Left ventricle myocardium inferior (tissue), 1 donor: Measurements from ENCODE around the gene CFAP69. TPM values are rescaled to one million over a fixed set of nuclear protein-coding genes. Genes with fewer than 3 reads are reported as not detected.
"Not testable (repeated sequence)": the region's sequence is repeated elsewhere in the genome, so short reads cannot be mapped to it uniquely, and the experiment has no call there.

Experiments used
- DNase-seq: peaks from one replicate; pipeline ENCODE4 v3.0.0-alpha.2; 2020
- H3K27ac ChIP-seq: fragments of 200-600 bp; replicated peaks from 2 replicates; pipeline ENCODE4 v1.8.0; 2021
- H3K27me3 ChIP-seq: fragments of 200-600 bp; 2 replicates; pipeline ENCODE4 v1.8.0; 2021; ENCODE audit warnings: low read depth
- H3K36me3 ChIP-seq: fragments of 200-600 bp; 2 replicates; pipeline ENCODE4 v1.8.0; 2021
- H3K4me1 ChIP-seq: fragments of 200-600 bp; 2 replicates; pipeline ENCODE4 v1.8.0; 2021
- H3K4me3 ChIP-seq: fragments of 200-600 bp; 2 replicates; pipeline ENCODE4 v1.8.0; 2021; ENCODE audit warnings: mild to moderate bottlenecking, moderate library complexity
- H3K9me3 ChIP-seq: fragments of 200-600 bp; replicated peaks from 2 replicates; pipeline ENCODE4 v1.8.0; 2021
- intact Hi-C: fragments of 100-400 bp; cut with micrococcal nuclease; formaldehyde crosslinking; loops from one replicate; pipeline ENCODE4 v1.11.0; 2022
- total RNA-seq: library from RNA; stranded (reverse); fragmentation: NEBNext Ultra II Directional; extraction: Animal tissue kit (Norgen Biotek cat#: 25700); gene quantifications from one replicate; pipeline ENCODE4 v1.2.1, GENCODE V29; 2021
- TF ChIP-seq, protein P1 (sequence below): fragments of 200-600 bp; IDR thresholded peaks from 2 replicates; pipeline ENCODE4 v1.8.0; 2021; ENCODE audit warnings: antibody characterized with exemption, mild to moderate bottlenecking, borderline replicate concordance
- donor health status: DM: no; HTN: yes; CAD: no; lungs with severe emphysema.

The CFAP69 gene
- total RNA-seq, 1 donor from 2014 or later: 3.8 TPM

DNA sequence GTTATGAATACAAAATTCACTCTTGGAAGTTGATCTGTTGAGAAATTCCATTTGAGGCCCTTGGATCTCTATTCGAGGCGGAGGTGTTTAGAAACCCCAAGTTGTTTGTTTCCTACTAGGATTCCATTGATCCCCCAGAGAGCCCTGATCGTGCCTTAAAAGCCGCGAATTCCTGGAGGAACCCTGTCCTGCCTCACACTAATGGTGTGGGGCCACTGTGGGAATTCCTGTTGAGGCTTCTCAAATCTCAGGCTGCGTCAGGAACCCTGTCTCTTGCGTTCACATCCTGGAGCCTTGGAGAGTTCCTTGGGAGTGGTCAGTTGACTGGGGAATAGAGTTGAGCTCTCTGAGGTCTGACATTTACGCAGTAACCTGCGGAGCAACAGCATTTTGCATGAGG, 1.2 kb downstream of the CFAP69 start:
- intact Hi-C loops: no loop called here
- Histone ChIP-seq H3K4me1 (peaks cover 31% of the 10 kb centered on the region), H3K9me3 (no peaks in the 10 kb centered on the region), H3K36me3 (no peaks in the 10 kb centered on the region), H3K27me3 (no peaks in the 10 kb centered on the region), H3K27ac (no peak overlapping the region), H3K4me3 (peak overlapping the region; percentile 96)
- no peak for DNase-seq
- TF ChIP-seq, protein P1, sequence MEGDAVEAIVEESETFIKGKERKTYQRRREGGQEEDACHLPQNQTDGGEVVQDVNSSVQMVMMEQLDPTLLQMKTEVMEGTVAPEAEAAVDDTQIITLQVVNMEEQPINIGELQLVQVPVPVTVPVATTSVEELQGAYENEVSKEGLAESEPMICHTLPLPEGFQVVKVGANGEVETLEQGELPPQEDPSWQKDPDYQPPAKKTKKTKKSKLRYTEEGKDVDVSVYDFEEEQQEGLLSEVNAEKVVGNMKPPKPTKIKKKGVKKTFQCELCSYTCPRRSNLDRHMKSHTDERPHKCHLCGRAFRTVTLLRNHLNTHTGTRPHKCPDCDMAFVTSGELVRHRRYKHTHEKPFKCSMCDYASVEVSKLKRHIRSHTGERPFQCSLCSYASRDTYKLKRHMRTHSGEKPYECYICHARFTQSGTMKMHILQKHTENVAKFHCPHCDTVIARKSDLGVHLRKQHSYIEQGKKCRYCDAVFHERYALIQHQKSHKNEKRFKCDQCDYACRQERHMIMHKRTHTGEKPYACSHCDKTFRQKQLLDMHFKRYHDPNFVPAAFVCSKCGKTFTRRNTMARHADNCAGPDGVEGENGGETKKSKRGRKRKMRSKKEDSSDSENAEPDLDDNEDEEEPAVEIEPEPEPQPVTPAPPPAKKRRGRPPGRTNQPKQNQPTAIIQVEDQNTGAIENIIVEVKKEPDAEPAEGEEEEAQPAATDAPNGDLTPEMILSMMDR: no peak

DNA sequence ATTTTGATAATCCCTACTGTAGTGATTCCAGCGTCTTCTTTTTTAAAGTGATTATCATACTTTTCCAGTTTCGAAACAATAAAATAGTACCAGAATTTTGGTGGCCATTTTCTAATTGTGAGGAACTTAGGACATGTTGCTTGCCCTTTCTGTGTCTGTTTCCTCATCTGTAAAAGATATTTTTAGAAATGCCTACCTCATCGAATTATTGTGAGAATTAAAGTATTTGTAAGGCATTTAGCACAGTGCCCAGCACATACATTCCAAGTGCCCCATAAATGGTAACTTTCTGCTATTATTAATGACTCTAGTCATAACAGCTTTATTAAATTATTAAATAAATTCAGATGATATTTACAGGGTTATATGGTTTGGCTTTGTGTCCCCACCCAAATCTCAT, 3.7 kb downstream of the CFAP69 start:
- H3K27me3 ChIP-seq: no peaks in the 10 kb centered on the region
- no peaks in the 10 kb centered on the region for H3K36me3 ChIP-seq
- DNase-seq: no peak
- peaks cover 33% of the 10 kb centered on the region for H3K4me1 ChIP-seq
- H3K9me3 ChIP-seq: no peaks in the 10 kb centered on the region
- H3K4me3 ChIP-seq: no peak overlapping the region
- H3K27ac ChIP-seq: no peak overlapping the region
- intact Hi-C loops: no loop called here
- TF ChIP-seq, protein P1: no peak

DNA sequence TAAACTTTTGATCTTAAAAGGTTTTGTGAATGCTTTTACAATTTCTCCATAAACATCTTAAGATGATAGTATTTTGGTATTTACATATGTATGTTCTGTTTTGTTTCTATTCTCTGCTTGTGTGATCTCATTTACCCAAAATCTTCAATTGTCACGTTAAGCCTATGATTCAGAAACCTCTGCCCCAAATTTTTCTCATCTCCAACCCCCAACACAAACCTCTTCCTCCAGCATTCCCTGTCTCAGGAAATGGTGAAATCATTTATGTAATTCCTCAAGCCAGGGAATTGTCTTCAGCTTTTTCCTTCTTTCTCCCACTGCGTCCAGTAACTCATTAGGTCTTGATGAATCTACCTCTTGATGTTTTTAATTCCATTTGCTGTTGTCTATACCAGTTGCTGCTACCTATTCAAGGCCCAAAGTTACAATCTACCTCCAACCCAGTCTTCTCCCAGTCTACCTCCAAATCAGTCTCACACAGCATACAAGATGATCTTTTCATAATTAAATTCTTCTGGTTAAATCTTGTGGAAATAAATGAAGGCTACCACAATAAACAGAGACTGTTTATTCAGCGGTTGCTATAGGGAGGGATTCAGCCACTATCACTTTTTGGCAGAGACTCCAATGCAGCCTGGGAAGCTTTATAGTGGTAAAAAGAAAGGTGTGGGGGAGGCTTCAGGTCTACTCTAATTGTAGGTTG, 5.8 kb downstream of the CFAP69 start:
- DNase-seq: no peak
- no peaks in the 10 kb centered on the region for H3K9me3 ChIP-seq
- no peak overlapping the region for H3K27ac ChIP-seq
- no peak overlapping the region for H3K4me3 ChIP-seq
- peaks cover 17% of the 10 kb centered on the region for H3K4me1 ChIP-seq
- H3K36me3 ChIP-seq: no peaks in the 10 kb centered on the region
- no peaks in the 10 kb centered on the region for H3K27me3 ChIP-seq
- intact Hi-C loops: no loop called here
- TF ChIP-seq, protein P1: no peak

DNA sequence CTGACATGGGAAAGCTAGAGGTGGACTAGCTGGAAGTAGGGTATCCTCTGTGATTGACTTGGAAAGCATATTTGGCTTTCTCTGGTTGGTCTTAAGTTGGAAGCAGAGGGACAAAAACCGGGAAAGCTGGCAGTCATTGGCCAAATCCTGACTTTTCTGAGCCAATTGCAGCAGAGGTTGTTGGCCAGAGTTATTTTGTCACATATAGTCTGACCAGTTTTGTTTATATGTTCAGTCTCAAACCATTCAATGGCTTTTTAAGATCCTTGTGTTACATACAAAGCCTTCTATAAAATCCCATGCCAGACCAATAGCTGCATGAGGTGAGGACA, 6.3 kb downstream of the CFAP69 start:
- H3K4me3 ChIP-seq: no peak overlapping the region
- H3K27ac ChIP-seq: no peak overlapping the region
- peaks cover 4% of the 10 kb centered on the region for H3K9me3 ChIP-seq
- intact Hi-C loops: no loop called here
- TF ChIP-seq, protein P1: no peak
- no peaks in the 10 kb centered on the region for H3K27me3 ChIP-seq
- peaks cover 12% of the 10 kb centered on the region for H3K4me1 ChIP-seq
- DNase-seq: no peak
- no peaks in the 10 kb centered on the region for H3K36me3 ChIP-seq

DNA sequence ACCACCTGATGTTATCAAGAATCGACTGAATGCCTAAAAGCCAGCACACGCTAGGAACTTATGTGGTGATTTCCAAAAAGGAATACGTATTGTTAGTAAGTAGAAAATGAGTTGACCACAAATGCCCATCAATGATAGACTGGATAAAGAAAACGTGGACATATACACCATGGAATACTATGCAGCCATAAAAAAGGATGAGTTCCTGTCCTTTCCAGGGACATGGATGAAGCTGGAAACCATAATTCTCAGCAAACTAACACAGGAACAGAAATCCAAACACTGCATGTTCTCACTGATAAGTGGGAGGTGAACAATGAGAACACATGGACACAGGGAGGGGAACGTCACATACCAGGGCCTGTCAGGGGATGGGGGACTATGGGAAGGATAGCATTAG, 11.0 kb downstream of the CFAP69 start:
- H3K27ac ChIP-seq, DNase-seq, intact Hi-C loops, H3K4me1 ChIP-seq, H3K27me3 ChIP-seq, H3K4me3 ChIP-seq, H3K9me3 ChIP-seq, H3K36me3 ChIP-seq: not testable (repeated sequence)

DNA sequence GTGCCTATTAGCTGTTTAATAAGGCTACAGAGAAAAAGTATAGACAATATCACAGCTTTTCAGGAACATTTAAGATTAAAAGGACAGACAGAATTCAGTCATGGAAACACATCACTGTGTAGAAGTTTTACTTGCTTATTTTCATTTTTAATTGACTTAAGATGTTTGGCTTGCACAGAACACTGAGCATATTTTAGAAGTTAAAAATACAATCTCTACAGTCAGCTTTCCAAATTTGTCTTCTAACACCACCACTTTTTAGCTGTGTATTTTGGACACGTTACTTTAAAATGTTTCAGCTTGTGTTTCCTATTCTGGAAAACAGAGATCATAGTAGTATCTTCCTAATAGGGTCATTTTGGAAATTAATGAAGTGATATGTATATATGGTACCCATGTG, 11.8 kb downstream of the CFAP69 start:
- intact Hi-C loops: no loop called here
- no peaks in the 10 kb centered on the region for H3K36me3 ChIP-seq

More for the DNA sequence above, 11.8 kb downstream of the CFAP69 start:
- H3K27ac ChIP-seq: no peak overlapping the region
- H3K9me3 ChIP-seq: peaks cover 4% of the 10 kb centered on the region
- no peaks in the 10 kb centered on the region for H3K4me1 ChIP-seq
- TF ChIP-seq, protein P1: no peak
- no peak overlapping the region for H3K4me3 ChIP-seq
- no peaks in the 10 kb centered on the region for H3K27me3 ChIP-seq
- DNase-seq: no peak
